Dermis microvascular lymphatic vessel endothelial cell (primary cell): Measurements from ENCODE around the gene RALGAPA2. TPM values are rescaled to one million over a fixed set of nuclear protein-coding genes. Genes with fewer than 3 reads are reported as not detected.

ENCODE experiments used
- DNase-seq, 2 donors: peaks; one replicate each; pipeline versions ENCODE4 v3.0.0 to v3.0.0-alpha.2; 2010; ENCODE audit warnings: low read depth in 2 of 2
- total RNA-seq: library from RNA; depleted of rRNA; stranded (reverse); fragments of >200 nt; gene quantifications from 2 replicates; pipeline ENCODE4 v1.2.1, GENCODE V29; 2014

RALGAPA2 gene
- total RNA-seq, 1 donor from 2014 or later: 20.4 TPM

- DNase-seq: no peak
Observed at GRCh38 chr20:20578838-20579237, 133.6 kb downstream of the RALGAPA2 start.

GRCh38 chr20:20573797-20574196 is 138.6 kb downstream of the RALGAPA2 start:
- DNase-seq: no peak

- no peak for DNase-seq
Observed at GRCh38 chr20:20571068-20571780, 141.2 kb downstream of the RALGAPA2 start.

DNA sequence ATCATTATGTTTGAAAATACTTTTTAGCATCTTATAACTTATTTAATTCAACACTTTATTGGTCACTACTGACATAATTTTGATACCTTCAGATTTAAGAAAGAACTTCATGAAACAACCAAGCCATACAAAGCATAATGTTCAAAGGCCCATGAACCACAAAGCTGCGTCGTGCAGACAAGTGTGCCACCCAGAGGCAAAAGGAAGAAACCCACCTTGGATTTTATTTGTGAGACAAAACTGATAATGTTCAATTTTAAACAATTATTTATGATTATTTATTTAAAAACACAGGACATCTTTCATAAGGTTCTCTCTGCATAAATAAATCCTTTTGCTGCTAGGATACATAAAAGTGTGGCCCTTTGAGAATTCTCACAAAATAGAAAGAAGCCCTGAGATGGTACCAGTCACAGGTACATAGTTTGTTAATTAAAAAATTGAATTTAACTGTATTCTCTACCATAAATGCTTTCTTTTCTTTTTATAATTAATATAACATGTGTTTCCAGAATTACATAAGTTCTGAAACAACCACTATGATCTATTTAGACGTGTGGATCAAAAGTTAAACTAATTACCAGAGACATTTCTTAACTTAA is 143.7 kb downstream of the RALGAPA2 start:
- peak in 1 of 2 donors; percentile 44 for DNase-seq

GRCh38 chr20:20567712-20568111 is 144.7 kb downstream of the RALGAPA2 start:
- no peak for DNase-seq

- DNase-seq: no peak
Observed at GRCh38 chr20:20566516-20566915, 145.9 kb downstream of the RALGAPA2 start.

DNA sequence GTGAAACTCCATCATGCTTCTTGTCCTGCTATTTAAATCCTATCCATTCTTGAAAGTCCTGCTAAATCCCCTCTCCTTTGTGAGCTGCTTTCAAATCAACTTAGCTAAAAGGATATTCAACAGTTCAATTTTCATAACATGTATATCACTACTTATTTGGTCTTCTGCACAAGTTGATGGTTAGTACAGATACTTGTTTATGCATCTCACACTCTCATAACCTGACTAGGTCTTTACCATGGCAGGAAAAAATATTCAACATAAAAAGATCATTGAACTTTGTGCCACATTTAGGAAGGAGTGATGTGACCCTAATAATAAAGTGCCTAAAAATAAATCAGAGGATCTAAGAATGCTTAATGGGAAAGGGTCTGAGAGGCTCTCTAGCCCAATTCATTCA is 148.2 kb downstream of the RALGAPA2 start:
- DNase-seq: no peak

DNA sequence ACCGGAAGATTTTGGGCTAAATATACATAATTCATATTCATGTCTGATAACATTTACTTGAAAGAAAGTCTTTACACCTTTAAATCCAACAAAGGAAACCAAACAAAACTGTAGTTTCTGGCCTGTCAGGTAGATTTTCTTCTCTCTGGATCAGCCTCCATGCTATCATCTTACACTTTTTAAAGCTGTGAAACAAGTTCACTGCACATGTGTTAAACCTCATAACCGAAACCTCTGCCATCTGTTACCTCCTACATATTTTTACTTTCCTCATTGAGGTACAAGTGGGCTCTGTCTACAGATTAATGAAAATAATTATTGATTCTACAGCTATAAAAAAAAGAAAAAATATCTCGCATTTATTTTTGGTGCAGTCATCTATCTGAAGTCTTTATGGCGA is 149.9 kb downstream of the RALGAPA2 start:
- DNase-seq: no peak

- no peak for DNase-seq
Observed at GRCh38 chr20:20561841-20562240, 150.6 kb downstream of the RALGAPA2 start.

GRCh38 chr20:20561172-20561571 is 151.3 kb downstream of the RALGAPA2 start:
- no peak for DNase-seq

- DNase-seq: no peak
Observed at GRCh38 chr20:20557406-20557805, 155.0 kb downstream of the RALGAPA2 start.

GRCh38 chr20:20555838-20556237 is 156.6 kb downstream of the RALGAPA2 start:
- no peak for DNase-seq

DNA sequence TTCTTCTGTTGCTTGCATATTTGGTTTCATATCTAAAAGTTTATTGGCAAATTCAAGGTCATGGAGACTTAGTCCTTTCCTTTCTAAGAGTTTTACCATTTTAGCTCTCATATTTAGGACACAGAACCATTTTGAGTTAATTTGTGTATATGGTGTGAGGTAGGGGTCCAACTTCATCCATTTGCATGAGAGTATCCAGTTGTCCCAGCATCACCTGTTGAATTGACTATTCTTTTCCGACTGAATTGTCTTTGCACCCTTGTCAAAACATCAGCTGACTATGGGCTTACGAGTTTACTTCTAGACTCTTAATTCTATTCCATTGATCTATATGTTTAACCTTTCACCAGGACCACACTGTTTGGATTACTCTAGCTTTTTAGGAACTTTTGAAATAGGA is 157.5 kb downstream of the RALGAPA2 start:
- DNase-seq: no peak

GRCh38 chr20:20553541-20553940 is 158.9 kb downstream of the RALGAPA2 start:
- no peak for DNase-seq

DNA sequence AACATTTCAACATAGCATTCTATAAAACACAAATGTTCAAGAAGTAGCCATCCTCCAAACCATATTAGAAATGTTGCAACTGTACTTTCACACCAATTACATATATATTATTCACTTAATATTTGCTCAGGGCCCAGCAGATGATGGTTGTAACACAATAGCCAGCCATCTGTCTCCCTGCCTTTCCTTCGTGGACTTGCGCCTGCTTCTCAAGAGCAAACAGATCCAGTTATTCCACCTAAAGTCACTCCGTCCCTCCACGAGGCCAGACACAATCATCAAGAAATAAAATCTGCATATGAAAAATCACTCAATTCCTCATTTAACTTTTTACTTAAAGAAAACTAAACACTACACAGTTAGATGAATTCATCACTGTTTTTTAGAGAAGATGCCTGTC is 160.4 kb downstream of the RALGAPA2 start:
- no peak for DNase-seq

DNA sequence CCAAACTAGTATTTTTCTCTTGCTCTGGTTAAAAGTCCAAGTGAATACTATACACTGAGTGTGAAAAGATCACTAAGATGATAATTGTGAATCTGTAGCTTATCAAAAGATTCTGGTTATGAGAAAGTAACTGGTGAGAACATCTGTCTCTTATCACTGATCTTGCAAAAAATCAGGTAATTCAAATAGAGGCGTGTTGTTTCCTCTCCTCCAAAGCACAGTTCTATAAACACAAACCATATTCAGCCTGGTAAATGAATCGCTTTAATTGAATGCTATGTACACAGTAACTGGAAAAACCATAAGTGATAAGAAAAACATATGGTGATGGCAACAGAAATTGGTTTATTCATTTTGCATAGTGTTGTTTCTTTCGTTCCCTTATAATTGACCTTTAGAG is 161.0 kb downstream of the RALGAPA2 start:
- no peak for DNase-seq

DNA sequence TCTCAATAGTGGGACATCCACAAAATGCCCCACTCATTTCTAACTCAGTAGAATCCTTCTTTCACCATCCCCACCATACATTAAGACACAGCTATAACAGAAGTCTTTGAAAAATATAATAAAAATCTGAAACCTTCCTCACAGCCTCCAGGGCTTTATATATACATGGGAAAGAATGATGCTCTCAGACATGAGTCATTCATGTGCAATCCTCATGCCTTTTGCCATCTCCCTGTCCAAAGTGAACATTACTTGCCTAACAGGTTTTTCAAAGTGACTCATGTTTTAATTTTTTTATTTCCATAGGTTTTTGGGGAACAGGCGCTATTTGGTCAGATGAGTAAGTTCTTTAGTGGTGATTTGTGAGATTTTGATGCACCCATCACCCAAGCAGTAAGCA is 162.7 kb downstream of the RALGAPA2 start:
- DNase-seq: no peak

- no peak for DNase-seq
Observed at GRCh38 chr20:20549267-20549612, 163.2 kb downstream of the RALGAPA2 start.

- no peak for DNase-seq
Observed at GRCh38 chr20:20548527-20549266, 163.7 kb downstream of the RALGAPA2 start.

- no peak for DNase-seq
Observed at GRCh38 chr20:20547876-20548266, 164.6 kb downstream of the RALGAPA2 start.

GRCh38 chr20:20547221-20547875 is 165.1 kb downstream of the RALGAPA2 start:
- no peak for DNase-seq

- DNase-seq: no peak
Observed at GRCh38 chr20:20546402-20546801, 166.0 kb downstream of the RALGAPA2 start.
